PFSK-1 (cell line): Measurements from ENCODE around the gene ACACA.

Experiments
- FOXP2 ChIP-seq: optimal IDR thresholded peaks from 2 replicates; pipeline ENCODE3; 2011; ENCODE audit warnings: borderline replicate concordance, control low read depth, inconsistent platforms; ENCODE audit not compliant: insufficient read depth; ENCODE audit errors: extremely low read length, extremely low read depth
- POLR2AphosphoS5 ChIP-seq: IDR thresholded peaks from 2 replicates; pipeline ENCODE4 v1.6.1; 2012; ENCODE audit warnings: low read depth, mild to moderate bottlenecking, control low read depth, low read length, moderate library complexity
- REST ChIP-seq, 2 experiments: IDR thresholded peaks; 2 replicates each; pipeline versions ENCODE4 v1.6.1 to v1.8.0; 2011 to 2012; ENCODE audit warnings: low read depth in 2 of 2, low read length in 2 of 2, control low read depth in 1 of 2, inconsistent platforms in 1 of 2, mild to moderate bottlenecking in 1 of 2, moderate library complexity in 1 of 2; ENCODE audit not compliant: insufficient read depth in 1 of 2
- SIN3A ChIP-seq: IDR thresholded peaks from 2 replicates; pipeline ENCODE4 v1.6.1; 2012; ENCODE audit warnings: mild to moderate bottlenecking, low read length, moderate library complexity, borderline replicate concordance; ENCODE audit not compliant: insufficient read depth
- TAF1 ChIP-seq: IDR thresholded peaks from 2 replicates; pipeline ENCODE4 v1.6.1; 2012; ENCODE audit warnings: low read length, control low read depth, borderline replicate concordance; ENCODE audit not compliant: insufficient read depth

The ACACA gene

DNA sequence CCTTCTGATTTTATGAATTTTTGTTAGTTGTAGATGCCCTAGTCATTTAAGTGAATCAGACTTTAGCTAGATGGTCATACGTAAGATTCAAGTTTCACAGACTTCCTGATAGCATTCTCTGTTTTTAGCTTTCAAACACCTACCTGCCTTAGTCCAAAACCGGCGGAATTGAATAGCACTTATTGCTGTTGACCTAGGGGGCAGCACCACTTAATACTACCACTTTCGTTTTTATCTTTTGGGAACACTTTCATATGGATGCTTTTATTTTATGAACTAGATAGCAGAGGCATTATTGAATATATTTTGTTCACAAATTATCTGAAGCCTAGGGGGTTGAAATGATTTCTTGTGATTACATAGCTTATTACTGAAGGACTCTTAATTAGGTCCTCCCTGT, 31.5 kb upstream of the ACACA start:
- TF ChIP-seq POLR2AphosphoS5 (no peak), TAF1 (no peak), SIN3A (no peak), FOXP2 (no peak), REST (IDR thresholded peaks at IDR 0.05; ENCODE audit: insufficient read depth in 1 of 2, low read depth in 2 of 2, low read length in 2 of 2) (no peak)

- TF ChIP-seq TAF1, result no peak
- no peak for TF ChIP-seq REST (IDR thresholded peaks at IDR 0.05; ENCODE audit: insufficient read depth in 1 of 2, low read depth in 2 of 2, low read length in 2 of 2)
- TF ChIP-seq POLR2AphosphoS5, result no peak
- TF ChIP-seq SIN3A, result no peak
- TF ChIP-seq FOXP2, result no peak
These were observed 26.0 kb upstream of the ACACA start for GRCh38 chr17:37432671-37433070.

- TF ChIP-seq REST (IDR thresholded peaks at IDR 0.05; ENCODE audit: insufficient read depth in 1 of 2, low read depth in 2 of 2, low read length in 2 of 2), result no peak
- no peak for TF ChIP-seq POLR2AphosphoS5
- TF ChIP-seq SIN3A, result no peak
- no peak for TF ChIP-seq TAF1
- no peak for TF ChIP-seq FOXP2
These were observed 23.5 kb upstream of the ACACA start for GRCh38 chr17:37430051-37430627.

GRCh38 chr17:37429453-37429852, 22.8 kb upstream of the ACACA start:
- no peak for TF ChIP-seq TAF1
- no peak for TF ChIP-seq FOXP2
- TF ChIP-seq POLR2AphosphoS5, result no peak
- no peak for TF ChIP-seq SIN3A
- no peak for TF ChIP-seq REST (IDR thresholded peaks at IDR 0.05; ENCODE audit: insufficient read depth in 1 of 2, low read depth in 2 of 2, low read length in 2 of 2)

DNA sequence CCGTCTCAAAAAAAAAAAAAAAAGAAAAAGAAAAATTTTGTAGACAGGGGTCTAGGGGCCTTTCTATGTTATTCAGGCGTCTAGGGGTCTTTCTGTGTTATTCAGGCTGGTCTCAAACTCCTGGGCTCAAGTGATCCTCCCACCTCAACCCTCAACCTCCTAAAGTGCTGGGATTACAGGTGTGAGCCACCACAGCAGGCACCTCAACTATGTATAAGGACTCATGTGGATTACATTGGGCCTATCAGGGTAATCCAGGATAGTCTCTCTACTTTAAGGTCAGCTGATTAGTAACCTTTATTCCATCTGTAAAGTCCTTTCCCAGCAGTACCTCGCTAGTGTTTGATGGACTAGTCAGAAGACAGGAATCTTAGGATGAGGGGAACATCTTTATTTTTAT, 22.4 kb upstream of the ACACA start:
- TF ChIP-seq POLR2AphosphoS5, result no peak
- no peak for TF ChIP-seq REST (IDR thresholded peaks at IDR 0.05; ENCODE audit: insufficient read depth in 1 of 2, low read depth in 2 of 2, low read length in 2 of 2)
- no peak for TF ChIP-seq SIN3A
- TF ChIP-seq FOXP2, result no peak
- no peak for TF ChIP-seq TAF1
